ENCODE data around the gene PSME3. TPM values are rescaled to one million over a fixed set of nuclear protein-coding genes. Genes with fewer than 3 reads are reported as not detected.
A peak's percentile ranks its signal among the peaks of the same experiment; 100 is the strongest.

PSME3 gene
- total and polyA plus RNA-seq, 2 of the 13 experiments (the other 11 are each of a cell fraction or from before 2014, with no cell fraction given): 66.3 to 135 TPM

DNA sequence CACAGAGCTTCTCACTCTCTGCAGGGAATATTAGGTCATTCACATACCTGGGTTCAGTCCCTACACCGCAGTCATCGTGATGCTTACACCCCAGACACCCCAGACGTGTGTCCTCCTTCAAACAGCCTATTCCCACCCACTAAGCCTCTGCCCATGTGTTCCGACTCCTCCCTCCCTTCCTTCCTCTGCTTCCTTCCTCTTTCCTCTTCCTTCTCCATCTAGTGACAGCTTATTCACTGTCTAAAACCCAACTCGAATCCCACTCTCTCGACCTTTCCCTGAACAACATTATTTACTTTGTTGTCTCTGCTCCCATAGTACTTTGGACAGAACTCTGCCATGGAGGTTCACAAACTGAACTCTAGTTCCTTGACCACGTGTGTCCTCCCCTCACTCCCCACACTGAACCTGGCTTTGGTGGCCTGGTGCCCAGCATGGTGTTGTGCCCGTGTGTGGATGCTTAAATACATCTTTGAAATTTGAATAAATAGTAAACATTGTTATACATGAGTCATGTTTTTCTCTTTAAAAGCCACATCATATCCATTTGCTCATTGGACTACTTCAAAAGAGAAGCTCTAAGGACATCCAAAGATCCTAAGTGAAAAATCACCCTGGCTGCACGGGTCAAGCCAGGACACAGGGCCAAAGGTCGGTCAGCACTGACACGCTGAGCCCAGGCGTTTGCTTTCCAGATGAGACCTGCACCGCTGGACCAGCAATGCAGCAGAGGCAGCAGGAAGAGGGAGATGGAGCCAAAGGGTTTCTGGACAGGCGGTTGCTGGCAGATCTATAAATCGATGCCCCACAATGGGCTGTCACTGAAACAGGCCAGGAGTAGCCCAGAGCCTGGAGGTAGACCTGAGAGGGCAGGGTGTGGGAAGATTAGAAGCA lies 53.3 kb downstream of the PSME3 start (continued):
- TF ChIP-seq CREM (IDR thresholded peaks at IDR 0.05) (peak; percentile 76), CREM (CRISPR knock-in tag; IDR thresholded peaks at IDR 0.05) (no peak), FOXP1 (IDR thresholded peaks at IDR 0.05) (peak; percentile 80), FOXP1 (CRISPR knock-in tag; IDR thresholded peaks at IDR 0.05) (peak; percentile 89), RXRA (CRISPR knock-in tag; IDR thresholded peaks at IDR 0.05) (peak; percentile 100), PAWR (CRISPR knock-in tag; IDR thresholded peaks at IDR 0.05; ENCODE audit: borderline replicate concordance) (no peak), NR3C1 (CRISPR knock-in tag; IDR thresholded peaks at IDR 0.05) (no peak), ZNF224 (CRISPR knock-in tag; IDR thresholded peaks at IDR 0.05) (0 out of 2 replicates have a peak, but pooled peaks have one; percentile 25), MAFF (IDR thresholded peaks at IDR 0.05; ENCODE audit: low read depth, low read length) (peak; percentile 18; the same call in 1 of the 2 replicates)
- TF ChIP-seq, protein P1, sequence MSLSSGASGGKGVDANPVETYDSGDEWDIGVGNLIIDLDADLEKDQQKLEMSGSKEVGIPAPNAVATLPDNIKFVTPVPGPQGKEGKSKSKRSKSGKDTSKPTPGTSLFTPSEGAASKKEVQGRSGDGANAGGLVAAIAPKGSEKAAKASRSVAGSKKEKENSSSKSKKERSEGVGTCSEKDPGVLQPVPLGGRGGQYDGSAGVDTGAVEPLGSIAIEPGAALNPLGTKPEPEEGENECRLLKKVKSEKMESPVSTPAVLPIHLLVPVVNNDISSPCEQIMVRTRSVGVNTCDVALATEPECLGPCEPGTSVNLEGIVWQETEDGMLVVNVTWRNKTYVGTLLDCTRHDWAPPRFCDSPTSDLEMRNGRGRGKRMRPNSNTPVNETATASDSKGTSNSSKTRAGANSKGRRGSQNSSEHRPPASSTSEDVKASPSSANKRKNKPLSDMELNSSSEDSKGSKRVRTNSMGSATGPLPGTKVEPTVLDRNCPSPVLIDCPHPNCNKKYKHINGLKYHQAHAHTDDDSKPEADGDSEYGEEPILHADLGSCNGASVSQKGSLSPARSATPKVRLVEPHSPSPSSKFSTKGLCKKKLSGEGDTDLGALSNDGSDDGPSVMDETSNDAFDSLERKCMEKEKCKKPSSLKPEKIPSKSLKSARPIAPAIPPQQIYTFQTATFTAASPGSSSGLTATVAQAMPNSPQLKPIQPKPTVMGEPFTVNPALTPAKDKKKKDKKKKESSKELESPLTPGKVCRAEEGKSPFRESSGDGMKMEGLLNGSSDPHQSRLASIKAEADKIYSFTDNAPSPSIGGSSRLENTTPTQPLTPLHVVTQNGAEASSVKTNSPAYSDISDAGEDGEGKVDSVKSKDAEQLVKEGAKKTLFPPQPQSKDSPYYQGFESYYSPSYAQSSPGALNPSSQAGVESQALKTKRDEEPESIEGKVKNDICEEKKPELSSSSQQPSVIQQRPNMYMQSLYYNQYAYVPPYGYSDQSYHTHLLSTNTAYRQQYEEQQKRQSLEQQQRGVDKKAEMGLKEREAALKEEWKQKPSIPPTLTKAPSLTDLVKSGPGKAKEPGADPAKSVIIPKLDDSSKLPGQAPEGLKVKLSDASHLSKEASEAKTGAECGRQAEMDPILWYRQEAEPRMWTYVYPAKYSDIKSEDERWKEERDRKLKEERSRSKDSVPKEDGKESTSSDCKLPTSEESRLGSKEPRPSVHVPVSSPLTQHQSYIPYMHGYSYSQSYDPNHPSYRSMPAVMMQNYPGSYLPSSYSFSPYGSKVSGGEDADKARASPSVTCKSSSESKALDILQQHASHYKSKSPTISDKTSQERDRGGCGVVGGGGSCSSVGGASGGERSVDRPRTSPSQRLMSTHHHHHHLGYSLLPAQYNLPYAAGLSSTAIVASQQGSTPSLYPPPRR (CRISPR knock-in tag; IDR thresholded peaks at IDR 0.05; ENCODE audit: borderline replicate concordance): peak; percentile 62; the same call in 1 of the 2 replicates
- TF ChIP-seq, protein P2, sequence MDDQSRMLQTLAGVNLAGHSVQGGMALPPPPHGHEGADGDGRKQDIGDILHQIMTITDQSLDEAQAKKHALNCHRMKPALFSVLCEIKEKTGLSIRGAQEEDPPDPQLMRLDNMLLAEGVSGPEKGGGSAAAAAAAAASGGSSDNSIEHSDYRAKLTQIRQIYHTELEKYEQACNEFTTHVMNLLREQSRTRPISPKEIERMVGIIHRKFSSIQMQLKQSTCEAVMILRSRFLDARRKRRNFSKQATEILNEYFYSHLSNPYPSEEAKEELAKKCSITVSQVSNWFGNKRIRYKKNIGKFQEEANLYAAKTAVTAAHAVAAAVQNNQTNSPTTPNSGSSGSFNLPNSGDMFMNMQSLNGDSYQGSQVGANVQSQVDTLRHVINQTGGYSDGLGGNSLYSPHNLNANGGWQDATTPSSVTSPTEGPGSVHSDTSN (CRISPR knock-in tag; IDR thresholded peaks at IDR 0.05; ENCODE audit: borderline replicate concordance): no peak
- TF ChIP-seq, protein P3, sequence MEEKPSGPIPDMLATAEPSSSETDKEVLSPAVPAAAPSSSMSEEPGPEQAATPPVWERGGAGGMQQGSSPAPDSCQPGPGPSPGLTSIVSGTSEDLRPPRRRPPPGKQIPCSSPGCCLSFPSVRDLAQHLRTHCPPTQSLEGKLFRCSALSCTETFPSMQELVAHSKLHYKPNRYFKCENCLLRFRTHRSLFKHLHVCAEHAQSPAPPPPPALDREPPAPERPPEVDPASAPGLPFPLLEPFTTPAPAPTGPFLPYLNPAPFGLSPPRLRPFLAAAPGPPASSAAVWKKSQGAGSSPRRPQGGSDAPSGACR (CRISPR knock-in tag; IDR thresholded peaks at IDR 0.05): no peak
- TF ChIP-seq, protein P4, sequence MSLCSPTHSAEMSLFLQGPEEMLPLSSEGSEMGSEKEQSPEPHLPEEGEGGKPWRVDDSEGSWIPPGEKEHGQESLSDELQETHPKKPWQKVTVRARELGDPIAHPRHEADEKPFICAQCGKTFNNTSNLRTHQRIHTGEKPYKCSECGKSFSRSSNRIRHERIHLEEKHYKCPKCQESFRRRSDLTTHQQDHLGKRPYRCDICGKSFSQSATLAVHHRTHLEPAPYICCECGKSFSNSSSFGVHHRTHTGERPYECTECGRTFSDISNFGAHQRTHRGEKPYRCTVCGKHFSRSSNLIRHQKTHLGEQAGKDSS (CRISPR knock-in tag; IDR thresholded peaks at IDR 0.05; ENCODE audit: borderline replicate concordance, low read depth): peak; percentile 95; the same call in 1 of the 2 replicates
- TF ChIP-seq, protein P5, sequence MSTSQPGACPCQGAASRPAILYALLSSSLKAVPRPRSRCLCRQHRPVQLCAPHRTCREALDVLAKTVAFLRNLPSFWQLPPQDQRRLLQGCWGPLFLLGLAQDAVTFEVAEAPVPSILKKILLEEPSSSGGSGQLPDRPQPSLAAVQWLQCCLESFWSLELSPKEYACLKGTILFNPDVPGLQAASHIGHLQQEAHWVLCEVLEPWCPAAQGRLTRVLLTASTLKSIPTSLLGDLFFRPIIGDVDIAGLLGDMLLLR (CRISPR knock-in tag; IDR thresholded peaks at IDR 0.05): no peak
- TF ChIP-seq, protein P6, sequence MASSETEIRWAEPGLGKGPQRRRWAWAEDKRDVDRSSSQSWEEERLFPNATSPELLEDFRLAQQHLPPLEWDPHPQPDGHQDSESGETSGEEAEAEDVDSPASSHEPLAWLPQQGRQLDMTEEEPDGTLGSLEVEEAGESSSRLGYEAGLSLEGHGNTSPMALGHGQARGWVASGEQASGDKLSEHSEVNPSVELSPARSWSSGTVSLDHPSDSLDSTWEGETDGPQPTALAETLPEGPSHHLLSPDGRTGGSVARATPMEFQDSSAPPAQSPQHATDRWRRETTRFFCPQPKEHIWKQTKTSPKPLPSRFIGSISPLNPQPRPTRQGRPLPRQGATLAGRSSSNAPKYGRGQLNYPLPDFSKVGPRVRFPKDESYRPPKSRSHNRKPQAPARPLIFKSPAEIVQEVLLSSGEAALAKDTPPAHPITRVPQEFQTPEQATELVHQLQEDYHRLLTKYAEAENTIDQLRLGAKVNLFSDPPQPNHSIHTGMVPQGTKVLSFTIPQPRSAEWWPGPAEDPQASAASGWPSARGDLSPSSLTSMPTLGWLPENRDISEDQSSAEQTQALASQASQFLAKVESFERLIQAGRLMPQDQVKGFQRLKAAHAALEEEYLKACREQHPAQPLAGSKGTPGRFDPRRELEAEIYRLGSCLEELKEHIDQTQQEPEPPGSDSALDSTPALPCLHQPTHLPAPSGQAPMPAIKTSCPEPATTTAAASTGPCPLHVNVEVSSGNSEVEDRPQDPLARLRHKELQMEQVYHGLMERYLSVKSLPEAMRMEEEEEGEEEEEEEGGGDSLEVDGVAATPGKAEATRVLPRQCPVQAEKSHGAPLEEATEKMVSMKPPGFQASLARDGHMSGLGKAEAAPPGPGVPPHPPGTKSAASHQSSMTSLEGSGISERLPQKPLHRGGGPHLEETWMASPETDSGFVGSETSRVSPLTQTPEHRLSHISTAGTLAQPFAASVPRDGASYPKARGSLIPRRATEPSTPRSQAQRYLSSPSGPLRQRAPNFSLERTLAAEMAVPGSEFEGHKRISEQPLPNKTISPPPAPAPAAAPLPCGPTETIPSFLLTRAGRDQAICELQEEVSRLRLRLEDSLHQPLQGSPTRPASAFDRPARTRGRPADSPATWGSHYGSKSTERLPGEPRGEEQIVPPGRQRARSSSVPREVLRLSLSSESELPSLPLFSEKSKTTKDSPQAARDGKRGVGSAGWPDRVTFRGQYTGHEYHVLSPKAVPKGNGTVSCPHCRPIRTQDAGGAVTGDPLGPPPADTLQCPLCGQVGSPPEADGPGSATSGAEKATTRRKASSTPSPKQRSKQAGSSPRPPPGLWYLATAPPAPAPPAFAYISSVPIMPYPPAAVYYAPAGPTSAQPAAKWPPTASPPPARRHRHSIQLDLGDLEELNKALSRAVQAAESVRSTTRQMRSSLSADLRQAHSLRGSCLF (CRISPR knock-in tag; IDR thresholded peaks at IDR 0.05; ENCODE audit: borderline replicate concordance): no peak

All from HepG2 (cell line).